Adrenal gland (tissue), 12 donors: Measurements from ENCODE around the gene TMEM200A. TPM values are rescaled to one million over a fixed set of nuclear protein-coding genes. Genes with fewer than 3 reads are reported as not detected.

Source experiments
- DNase-seq, 7 donors: peaks; one replicate each; pipeline ENCODE4 v3.0.0-alpha.2; 2019 to 2020
- H3K27ac ChIP-seq, 5 donors: fragments of 200-600 bp; sonication (generic) in 4 of 5; 1 replicate in 3 of 5; 2 replicates in 2 of 5; pipeline versions ENCODE4 v1.5.1 to v1.8.0; 2016 to 2020; ENCODE audit warnings: mild to moderate bottlenecking in 1 of 5
- H3K27me3 ChIP-seq: fragments of 200-600 bp; 2 replicates; pipeline ENCODE4 v1.8.0; 2021
- H3K36me3 ChIP-seq, 2 donors: fragments of 200-600 bp; replicated peaks in 1 of 2; 1 replicate in 1 of 2; 2 replicates in 1 of 2; pipeline versions ENCODE4 v1.5.1 to v1.8.0; 2018 to 2022
- H3K4me1 ChIP-seq, 2 donors: fragments of 200-600 bp; replicated peaks in 1 of 2; 1 replicate in 1 of 2; 2 replicates in 1 of 2; pipeline versions ENCODE4 v1.5.1 to v1.8.0; 2018 to 2021
- H3K4me3 ChIP-seq, 4 donors: fragments of 200-600 bp; sonication (generic) in 3 of 4; one replicate each; pipeline ENCODE4 v1.5.1; 2016 to 2018
- H3K9me3 ChIP-seq, 3 donors: fragments of 200-600 bp; sonication (generic) in 1 of 3; replicated peaks in 1 of 3; 1 replicate in 2 of 3; 2 replicates in 1 of 3; pipeline versions ENCODE4 v1.5.1 to v1.8.0; 2016 to 2021
- POLR2A ChIP-seq, 2 donors: fragments of 450-650 bp; IDR thresholded peaks; one replicate each; pipeline ENCODE4 v1.6.1; 2017; ENCODE audit warnings: antibody characterized with exemption in 2 of 2, mild to moderate bottlenecking in 2 of 2, moderate library complexity in 1 of 2
- WGBS, 4 donors: extraction: QIAGEN DNeasy Blood & Tissue Kit in 2 of 4; methylation state at CpG; one replicate each; pipeline versions ENCODE4 v1.1.5 to v1.1.7; 2013 to 2017; 5-methylcytosine and 5-hydroxymethylcytosine counted together
- intact Hi-C, 2 donors: fragments of 100-400 bp; cut with DNase I; formaldehyde crosslinking; loops; one replicate each; pipeline versions ENCODE4 v1.14.1 to v1.15.0; 2022 to 2023
- polyA plus RNA-seq, 3 donors: library from polyadenylated mRNA; stranded (reverse); fragments of 200-250 nt in 2 of 3; fragments of 350-450 nt in 1 of 3; fragmentation: Illumina TruSeq in 1 of 3; extraction: RNeasy Lipid Tissue Mini Kit (QIAGEN cat#74804) in 1 of 3; gene quantifications; one replicate each; pipeline ENCODE4 v1.2.3, GENCODE V29; 2013 to 2014
- total RNA-seq, 9 donors: library from RNA; depleted of rRNA in 4 of 9; stranded (reverse); fragments of >200 nt in 4 of 9; fragments of 120-200 nt in 1 of 9; fragmentation: NEBNext Ultra II Directional in 1 of 9; extraction: Animal tissue kit (Norgen Biotek cat#: 25700) in 1 of 9; gene quantifications; one replicate each; pipeline versions ENCODE4 v1.1.0 to v1.2.4, GENCODE V29; 2013 to 2023
- TF ChIP-seq, protein P1 (sequence below), 6 experiments: fragments of 450-650 bp in 4 of 6; fragments of 200-600 bp in 2 of 6; sonication (generic) in 1 of 6; IDR thresholded peaks; 1 replicate in 5 of 6; 2 replicates in 1 of 6; pipeline versions ENCODE4 v1.5.1 to v1.8.0; 2016 to 2021; ENCODE audit warnings: antibody characterized with exemption in 6 of 6, mild to moderate bottlenecking in 2 of 6, moderate library complexity in 1 of 6
- donor health status: healthy with polysubstance abuse.
- donor health status: Bipolar disorder and iron deficiency.
- donor health status: DM: yes; HTN: yes; CAD: no.
- donor health status: DM: no; HTN: no; CAD: no.
- donor health status: DM: no; HTN: no; CAD: no.
- donor health status: DM: yes; HTN: yes; CAD: no.

The TMEM200A gene
- total and polyA plus RNA-seq, 12 donors = 1.9 to 87.7 (median 30.2) TPM

DNA sequence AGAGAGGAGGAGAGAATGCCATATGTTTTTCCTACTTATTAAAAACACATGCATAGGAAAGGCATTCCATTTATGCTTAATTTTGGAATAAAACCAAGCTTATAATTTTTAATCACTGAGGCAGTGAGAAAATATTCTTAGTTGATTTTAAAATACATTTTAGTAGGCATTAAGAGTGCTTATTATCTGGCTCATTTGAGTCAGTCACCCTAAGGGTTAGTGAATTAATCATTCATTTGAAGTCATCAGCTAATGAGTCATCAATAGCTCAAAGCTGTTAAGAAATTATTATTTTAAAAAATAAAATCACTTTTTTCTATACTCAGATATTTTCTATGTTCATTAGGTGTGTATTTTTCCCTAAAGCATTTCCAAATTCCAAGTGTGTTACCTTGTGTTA, 81.6 kb downstream of the TMEM200A start:
- H3K4me3 ChIP-seq = no peak overlapping the region
- no peaks in the 10 kb centered on the region for H3K9me3 ChIP-seq
- intact Hi-C loops = no loop called here
- peaks cover 0 to 6% of the 10 kb centered on the region in 2 donors for H3K4me1 ChIP-seq
- H3K27ac ChIP-seq = no peak overlapping the region
- no peaks in the 10 kb centered on the region for H3K36me3 ChIP-seq
- no peak for TF ChIP-seq POLR2A (IDR thresholded peaks at IDR 0.05)
- TF ChIP-seq, protein P1, sequence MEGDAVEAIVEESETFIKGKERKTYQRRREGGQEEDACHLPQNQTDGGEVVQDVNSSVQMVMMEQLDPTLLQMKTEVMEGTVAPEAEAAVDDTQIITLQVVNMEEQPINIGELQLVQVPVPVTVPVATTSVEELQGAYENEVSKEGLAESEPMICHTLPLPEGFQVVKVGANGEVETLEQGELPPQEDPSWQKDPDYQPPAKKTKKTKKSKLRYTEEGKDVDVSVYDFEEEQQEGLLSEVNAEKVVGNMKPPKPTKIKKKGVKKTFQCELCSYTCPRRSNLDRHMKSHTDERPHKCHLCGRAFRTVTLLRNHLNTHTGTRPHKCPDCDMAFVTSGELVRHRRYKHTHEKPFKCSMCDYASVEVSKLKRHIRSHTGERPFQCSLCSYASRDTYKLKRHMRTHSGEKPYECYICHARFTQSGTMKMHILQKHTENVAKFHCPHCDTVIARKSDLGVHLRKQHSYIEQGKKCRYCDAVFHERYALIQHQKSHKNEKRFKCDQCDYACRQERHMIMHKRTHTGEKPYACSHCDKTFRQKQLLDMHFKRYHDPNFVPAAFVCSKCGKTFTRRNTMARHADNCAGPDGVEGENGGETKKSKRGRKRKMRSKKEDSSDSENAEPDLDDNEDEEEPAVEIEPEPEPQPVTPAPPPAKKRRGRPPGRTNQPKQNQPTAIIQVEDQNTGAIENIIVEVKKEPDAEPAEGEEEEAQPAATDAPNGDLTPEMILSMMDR (IDR thresholded peaks at IDR 0.05) = no peak
- DNase-seq = no peak
- H3K27me3 ChIP-seq = no peaks in the 10 kb centered on the region

DNA sequence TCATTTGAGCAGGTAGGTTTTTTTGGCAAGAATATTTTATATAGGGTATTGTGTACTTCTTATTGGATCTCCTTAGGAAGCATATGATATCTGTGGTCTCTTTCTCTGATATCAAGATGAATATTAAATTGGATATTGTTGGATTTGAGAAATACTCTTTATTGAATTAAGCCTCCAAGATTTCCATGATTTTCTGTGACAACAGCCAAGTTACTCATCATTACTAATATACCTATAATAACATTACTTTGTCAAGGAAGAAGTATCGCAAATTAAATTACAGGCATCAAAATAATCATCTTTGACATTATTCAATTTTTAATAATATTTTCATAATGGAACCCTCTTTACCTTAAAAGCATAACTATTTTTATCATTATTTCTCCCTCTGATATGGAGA, 86.5 kb downstream of the TMEM200A start:
- intact Hi-C loops = no loop called here
- TF ChIP-seq, protein P1 (IDR thresholded peaks at IDR 0.05) = no peak
- no peak for TF ChIP-seq POLR2A (IDR thresholded peaks at IDR 0.05)
- WGBS, 4 donors = 92 to 100% (median 95%) methylated on average over 1 of the region's 1 CpG
- Histone ChIP-seq H3K36me3 (no peaks in the 10 kb centered on the region), H3K9me3 (no peaks in the 10 kb centered on the region), H3K27me3 (no peaks in the 10 kb centered on the region), H3K27ac (no peak overlapping the region), H3K4me3 (no peak overlapping the region), H3K4me1 (peaks cover 0 to 3% of the 10 kb centered on the region in 2 donors)
- no peak for DNase-seq

DNA sequence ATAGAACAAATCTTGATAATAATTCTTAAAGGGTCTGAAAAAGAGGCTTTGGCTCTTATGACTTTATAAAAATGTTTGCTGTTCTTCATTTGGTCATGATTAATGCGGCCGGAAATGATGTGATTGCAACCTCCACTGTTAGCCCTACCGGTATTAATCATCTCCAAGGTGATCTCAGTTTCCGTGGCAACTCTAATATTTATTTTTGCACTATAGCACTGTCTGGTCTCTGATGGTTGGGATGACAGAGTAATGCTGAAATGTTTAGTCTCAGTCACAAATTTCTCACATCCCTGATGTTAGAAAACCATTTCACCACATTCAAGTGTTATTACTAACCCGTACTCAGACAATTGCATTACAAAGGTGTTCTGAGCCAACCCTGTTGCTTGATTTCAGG, 87.4 kb downstream of the TMEM200A start:
- no peak for DNase-seq
- Histone ChIP-seq H3K36me3 (no peaks in the 10 kb centered on the region), H3K4me1 (no peaks in the 10 kb centered on the region), H3K4me3 (no peak overlapping the region), H3K27ac (no peak overlapping the region), H3K27me3 (no peaks in the 10 kb centered on the region), H3K9me3 (no peaks in the 10 kb centered on the region)
- WGBS, 4 donors = 60 to 69% (median 66%) methylated on average over 5 of the region's 5 CpGs
- no peak for TF ChIP-seq POLR2A (IDR thresholded peaks at IDR 0.05)
- TF ChIP-seq, protein P1 (IDR thresholded peaks at IDR 0.05) = no peak
- intact Hi-C loops = no loop called here

DNA sequence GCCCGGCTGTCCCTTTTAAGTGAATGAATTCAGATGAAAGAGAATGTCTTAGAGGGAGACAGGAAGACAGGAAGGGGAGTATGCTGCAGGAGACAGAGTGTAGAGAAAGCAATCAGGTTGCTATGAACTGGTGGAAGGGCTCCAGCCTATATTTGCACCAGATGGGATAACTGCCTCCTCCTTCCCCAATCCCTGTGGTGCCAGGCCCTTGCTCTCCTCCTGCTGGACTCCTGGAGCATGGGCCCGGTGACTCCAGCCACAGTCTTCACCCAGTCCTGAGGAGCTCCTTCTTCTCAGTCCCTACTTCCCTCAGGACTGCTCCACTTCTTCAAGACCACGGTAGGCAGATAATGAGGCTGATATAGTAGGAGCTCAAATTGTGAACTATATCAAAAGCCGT, 91.8 kb downstream of the TMEM200A start:
- H3K4me3 ChIP-seq = no peak overlapping the region
- no peak for DNase-seq
- H3K27me3 ChIP-seq = no peaks in the 10 kb centered on the region
- no peaks in the 10 kb centered on the region for H3K36me3 ChIP-seq
- H3K27ac ChIP-seq = no peak overlapping the region
- intact Hi-C loops = no loop called here
- H3K4me1 ChIP-seq = no peaks in the 10 kb centered on the region
- WGBS, 4 donors = 90 to 92% (median 91%) methylated on average over 4 of the region's 4 CpGs
- TF ChIP-seq, protein P1 (IDR thresholded peaks at IDR 0.05) = no peak
- no peak for TF ChIP-seq POLR2A (IDR thresholded peaks at IDR 0.05)
- no peaks in the 10 kb centered on the region for H3K9me3 ChIP-seq
